Ovary (tissue), 1 donor: ENCODE results near the gene THSD8.
"Not testable (repeated sequence)": the region's sequence is repeated elsewhere in the genome, so short reads cannot be mapped to it uniquely, and the experiment has no call there.

ENCODE experiments used
- EP300 ChIP-seq: sonication (generic); formaldehyde crosslinking; IDR thresholded peaks from one replicate; pipeline ENCODE4 v1.6.1; 2017; ENCODE audit warnings: antibody characterized with exemption
- POLR2A ChIP-seq: fragments of 450-650 bp; IDR thresholded peaks from one replicate; pipeline ENCODE4 v1.6.1; 2017; ENCODE audit warnings: antibody characterized with exemption, mild to moderate bottlenecking, moderate library complexity

- TF ChIP-seq POLR2A, EP300: not testable (repeated sequence)
Observed at GRCh38 chr19:12817188-12817587, 15.3 kb downstream of the THSD8 start.
